ENCODE measurements around the gene HCST.
A peak's percentile ranks its signal among the peaks of the same experiment; 100 is the strongest.
"Not testable (repeated sequence)": the region's sequence is repeated elsewhere in the genome, so short reads cannot be mapped to it uniquely, and the experiment has no call there.

Gene HCST, protein sequence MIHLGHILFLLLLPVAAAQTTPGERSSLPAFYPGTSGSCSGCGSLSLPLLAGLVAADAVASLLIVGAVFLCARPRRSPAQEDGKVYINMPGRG

DNA sequence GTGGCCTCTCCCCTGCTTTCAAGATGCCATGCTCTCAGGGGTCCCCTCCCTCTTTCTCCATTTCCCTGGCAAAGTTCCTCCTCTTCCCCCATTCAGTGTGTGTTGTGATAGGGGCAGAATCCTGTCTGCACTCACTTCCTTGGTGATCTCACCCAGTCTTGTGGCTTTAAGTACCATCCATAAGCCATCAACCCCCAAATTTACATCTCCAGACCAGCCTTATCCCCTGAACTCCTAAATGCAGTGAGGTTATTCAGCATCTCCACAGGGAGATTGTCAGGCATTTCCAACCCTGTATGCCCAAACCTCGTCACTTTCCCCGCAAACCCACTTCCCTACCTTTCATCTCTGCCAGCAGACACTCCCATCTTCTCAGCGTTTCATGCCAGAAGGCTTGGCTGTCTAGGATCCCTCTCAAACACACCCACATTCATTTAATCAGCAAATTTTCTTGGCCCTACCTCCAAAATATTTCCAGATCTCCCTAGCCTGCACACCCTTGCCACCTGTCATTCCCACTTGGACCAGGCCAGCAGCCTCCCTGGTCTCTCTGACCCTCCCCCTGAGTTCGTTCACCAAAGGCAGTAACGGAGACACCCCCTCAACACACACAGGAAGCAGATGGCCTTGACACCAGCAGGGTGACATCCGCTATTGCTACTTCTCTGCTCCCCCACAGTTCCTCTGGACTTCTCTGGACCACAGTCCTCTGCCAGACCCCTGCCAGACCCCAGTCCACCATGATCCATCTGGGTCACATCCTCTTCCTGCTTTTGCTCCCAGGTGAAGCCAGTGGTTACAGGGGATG, at the start of gene HCST:
HCST (plus strand) TSS at position 676 of the 808 bp plus-strand sequence; CDS start at position 741, 65 bp downstream.
- peak in 1 of 2 donors; percentile 31 for DNase-seq (ENCODE audit: low read depth in 2 of 2, low spot score in 1 of 2)

DNA sequence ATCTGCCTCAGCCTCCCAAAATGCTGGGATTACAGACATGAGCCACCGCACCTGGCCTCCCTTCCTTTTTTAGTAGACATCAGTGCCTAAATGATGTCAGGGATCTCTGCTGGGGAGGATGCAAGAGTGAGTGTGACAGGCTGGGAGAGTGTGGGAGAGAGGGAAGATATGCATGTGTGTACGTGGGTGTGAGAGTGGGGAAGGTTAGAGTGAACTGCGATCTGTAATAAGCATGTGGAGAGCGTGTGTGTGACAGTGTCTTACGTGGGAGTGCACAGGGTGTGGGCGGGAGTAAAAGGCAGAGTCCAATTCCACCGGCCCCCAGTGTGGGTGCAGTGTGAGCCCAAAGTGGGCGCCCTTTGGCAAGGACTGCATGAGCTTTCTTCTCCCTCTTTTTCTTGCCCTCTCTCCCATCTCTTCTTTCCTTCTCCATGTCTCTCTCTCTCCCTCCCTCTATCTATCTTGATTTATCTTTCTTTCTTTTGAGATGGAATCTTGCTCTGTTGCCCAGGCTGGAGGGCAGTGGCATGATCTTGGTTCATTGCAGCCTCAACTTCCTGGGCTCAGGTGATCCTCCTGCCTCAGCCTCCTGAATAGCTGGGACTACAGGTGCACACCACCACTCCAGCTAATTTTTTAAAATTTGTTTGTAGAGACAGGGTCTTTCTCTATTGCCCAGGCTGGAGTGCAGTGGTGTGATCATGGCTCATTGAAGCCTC, 49.1 kb upstream of the HCST start:
- DNase-seq (ENCODE audit: low read depth in 2 of 2, low spot score in 1 of 2): no peak

DNA sequence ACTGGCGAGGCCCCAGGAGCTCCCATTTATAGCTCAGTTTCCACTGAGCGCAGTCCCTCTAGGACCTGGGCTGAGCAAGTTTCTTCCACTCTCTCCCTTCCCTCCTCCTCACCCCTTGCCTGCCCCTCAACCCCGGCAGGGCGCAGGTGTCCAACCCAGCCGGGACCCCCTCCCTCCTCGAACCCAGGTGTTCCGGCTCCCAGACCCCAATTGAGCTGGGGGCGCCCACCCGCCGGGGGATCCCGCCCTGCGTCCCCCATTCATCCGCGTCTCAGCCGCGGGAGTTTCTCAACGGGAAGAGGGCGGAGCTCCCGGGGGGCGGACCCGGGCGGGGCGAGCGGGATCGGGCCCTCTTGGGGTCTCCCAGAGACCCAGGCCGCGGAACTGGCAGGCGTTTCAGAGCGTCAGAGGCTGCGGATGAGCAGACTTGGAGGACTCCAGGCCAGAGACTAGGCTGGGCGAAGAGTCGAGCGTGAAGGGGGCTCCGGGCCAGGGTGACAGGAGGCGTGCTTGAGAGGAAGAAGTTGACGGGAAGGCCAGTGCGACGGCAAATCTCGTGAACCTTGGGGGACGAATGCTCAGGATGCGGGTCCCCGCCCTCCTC, 45.7 kb upstream of the HCST start, which contains the start of gene KIRREL2:
KIRREL2 (plus strand) TSS at position 366 of the 604 bp plus-strand sequence; CDS start at position 575, 209 bp downstream.
- DNase-seq (ENCODE audit: low read depth in 2 of 2, low spot score in 1 of 2): no peak

DNA sequence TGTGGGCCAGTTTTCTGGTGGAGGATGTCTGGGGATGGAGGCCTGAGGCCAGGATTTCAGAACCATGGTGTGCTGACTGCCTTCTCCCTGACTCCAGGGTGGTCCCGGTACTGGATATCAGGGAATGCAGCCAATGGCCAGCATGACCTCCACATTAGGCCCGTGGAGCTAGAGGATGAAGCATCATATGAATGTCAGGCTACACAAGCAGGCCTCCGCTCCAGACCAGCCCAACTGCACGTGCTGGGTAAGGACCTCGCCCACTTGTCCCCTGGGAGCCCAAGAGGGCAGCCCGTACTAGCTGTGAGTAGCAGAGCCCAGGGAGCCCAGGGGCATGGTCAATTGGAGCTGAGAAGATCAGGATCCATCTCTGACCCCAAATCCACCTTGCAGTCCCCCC, 44.0 kb upstream of the HCST start:
- no peak for DNase-seq (ENCODE audit: low read depth in 2 of 2, low spot score in 1 of 2)

DNA sequence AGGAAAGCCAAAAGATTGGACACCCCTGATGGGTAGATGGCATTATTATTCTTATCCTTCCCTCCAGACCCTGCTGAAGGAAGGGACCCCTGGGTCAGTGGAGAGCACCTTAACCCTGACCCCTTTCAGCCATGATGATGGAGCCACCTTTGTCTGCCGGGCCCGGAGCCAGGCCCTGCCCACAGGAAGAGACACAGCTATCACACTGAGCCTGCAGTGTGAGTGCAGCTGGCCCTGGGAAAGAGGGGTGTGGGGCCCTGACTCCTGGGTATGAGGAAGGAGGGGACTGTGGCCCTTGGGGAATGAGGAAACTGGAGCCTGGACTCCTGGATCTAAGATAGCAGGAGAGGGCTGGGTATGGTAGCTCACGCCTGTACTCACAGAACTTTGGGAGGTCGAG, 42.9 kb upstream of the HCST start:
- no peak for DNase-seq (ENCODE audit: low read depth in 2 of 2, low spot score in 1 of 2)

DNA sequence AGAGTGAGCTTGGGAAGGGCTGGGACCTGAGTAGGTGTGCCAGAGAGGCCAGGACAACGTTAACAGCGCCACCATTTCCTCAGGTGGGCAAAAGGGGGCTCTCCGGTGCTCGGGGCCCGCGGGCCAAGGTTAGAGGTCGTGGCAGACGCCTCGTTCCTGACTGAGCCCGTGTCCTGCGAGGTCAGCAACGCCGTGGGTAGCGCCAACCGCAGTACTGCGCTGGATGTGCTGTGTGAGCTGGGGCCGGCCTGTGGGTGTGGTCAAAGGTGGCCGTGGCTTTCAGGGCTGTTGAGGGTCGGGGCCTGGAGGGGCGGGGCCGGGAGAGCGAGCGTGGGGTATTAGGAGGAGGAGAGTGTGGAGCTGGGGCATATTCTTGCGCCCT, 41.9 kb upstream of the HCST start:
- DNase-seq (ENCODE audit: low read depth in 2 of 2, low spot score in 1 of 2): no peak

DNA sequence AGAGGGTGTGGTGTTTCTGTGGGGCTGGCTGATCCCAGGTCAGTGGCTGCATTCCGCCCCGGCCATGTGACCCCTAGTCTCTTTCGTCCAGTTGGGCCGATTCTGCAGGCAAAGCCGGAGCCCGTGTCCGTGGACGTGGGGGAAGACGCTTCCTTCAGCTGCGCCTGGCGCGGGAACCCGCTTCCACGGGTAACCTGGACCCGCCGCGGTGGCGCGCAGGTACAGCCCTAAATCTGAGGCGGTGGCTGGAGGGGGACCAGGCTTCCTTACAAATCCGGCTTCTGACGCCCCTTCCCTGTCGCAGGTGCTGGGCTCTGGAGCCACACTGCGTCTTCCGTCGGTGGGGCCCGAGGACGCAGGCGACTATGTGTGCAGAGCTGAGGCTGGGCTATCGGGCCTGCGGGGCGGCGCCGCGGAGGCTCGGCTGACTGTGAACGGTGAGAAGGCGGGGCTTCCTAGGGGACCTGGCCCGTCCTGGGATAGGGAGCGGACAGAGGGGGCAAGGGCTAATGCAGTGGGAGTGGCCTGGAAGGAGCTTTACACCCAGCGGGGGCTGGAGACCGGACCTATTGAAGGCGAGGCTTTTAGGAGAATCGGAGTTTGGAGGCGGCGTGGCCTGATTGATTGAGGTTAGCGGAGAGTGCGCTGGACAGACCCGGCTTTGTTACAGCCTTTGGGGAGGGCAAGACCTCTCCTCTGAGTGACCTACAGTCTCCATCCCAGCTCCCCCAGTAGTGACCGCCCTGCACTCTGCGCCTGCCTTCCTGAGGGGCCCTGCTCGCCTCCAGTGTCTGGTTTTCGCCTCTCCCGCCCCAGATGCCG, 41.3 kb upstream of the HCST start:
- no peak for DNase-seq (ENCODE audit: low read depth in 2 of 2, low spot score in 1 of 2)

DNA sequence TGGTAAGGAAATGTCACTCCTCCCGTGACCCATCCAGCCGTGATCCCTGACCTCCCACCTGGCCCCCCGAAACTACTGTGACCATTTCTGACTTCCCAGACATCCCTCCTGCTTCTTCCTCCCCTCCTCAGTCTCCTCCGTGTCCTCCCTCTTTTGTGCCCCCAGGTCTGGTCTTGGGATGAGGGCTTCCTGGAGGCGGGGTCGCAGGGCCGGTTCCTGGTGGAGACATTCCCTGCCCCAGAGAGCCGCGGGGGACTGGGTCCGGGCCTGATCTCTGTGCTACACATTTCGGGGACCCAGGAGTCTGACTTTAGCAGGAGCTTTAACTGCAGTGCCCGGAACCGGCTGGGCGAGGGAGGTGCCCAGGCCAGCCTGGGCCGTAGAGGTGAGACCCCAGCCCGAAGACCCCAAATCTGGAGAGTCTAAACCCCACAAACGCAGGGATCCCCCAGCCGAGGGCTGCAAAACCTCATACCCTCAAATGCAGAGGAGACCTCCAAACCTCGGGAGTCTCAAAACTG, 40.6 kb upstream of the HCST start:
- no peak for DNase-seq (ENCODE audit: low read depth in 2 of 2, low spot score in 1 of 2)

DNA sequence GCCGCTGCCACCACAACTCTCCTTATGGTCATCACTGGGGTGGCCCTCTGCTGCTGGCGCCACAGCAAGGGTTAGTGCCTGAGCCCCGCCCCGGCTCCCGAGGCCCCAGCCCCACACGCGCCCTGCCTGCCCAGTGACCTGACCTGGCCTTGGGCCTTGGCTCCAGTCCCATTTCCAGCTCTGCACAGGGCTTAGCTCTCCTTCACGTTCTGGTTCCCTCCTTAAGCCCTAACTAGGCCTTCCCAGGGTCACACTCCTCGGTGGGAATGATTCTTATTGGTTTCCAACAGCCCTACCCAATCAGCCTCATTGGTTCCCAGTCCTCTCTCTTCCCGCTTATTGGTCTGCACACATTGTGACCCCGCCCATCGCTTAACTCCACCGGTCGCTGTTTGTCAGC, 39.8 kb upstream of the HCST start:
- no peak for DNase-seq (ENCODE audit: low read depth in 2 of 2, low spot score in 1 of 2)

DNA sequence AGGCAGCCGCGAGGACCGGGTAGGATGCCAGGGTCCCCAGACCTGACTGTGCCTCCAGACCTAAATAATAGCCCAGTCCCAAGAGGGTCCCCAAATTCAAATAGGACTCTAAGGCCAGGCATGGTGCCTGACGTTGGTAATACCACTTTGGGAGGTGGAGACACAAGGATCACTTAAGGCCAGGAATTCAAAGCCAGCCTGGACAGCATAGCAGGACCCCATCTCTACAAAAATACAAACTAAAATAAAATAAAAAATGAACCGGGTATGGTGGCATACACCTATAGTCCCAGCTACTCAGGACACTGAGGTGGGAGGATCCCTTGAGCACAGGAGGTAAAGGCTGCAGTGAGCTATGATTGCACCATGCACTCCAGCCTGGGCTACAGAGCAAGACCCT, 39.3 kb upstream of the HCST start:
- DNase-seq (ENCODE audit: low read depth in 2 of 2, low spot score in 1 of 2): no peak

DNA sequence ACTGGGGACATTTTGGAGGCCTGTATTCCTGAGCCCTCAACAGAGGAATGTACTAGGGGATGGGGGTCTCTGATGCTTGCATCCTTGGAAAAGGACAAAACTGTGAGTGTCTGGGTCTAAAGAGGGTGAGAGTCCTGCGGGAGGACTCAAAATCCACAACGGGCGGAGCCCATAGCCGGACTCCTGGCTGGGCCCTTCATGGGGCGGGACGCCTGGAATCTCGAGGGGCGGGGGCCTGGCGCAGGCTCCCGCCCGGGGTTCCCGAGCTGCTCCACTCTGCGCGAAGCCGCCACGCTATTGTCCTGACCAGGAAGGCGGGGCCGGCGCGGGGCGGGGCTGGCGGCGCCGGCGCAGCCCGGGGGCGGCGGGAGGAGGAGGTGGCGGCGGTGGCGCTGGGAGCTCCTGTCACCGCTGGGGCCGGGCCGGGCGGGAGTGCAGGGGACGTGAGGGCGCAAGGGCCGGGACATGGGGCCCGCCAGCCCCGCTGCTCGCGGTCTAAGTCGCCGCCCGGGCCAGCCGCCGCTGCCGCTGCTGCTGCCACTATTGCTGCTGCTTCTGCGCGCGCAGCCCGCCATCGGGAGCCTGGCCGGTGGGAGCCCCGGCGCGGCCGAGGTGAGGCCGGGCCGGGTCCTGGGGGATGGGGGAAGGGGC, 34.0 kb upstream of the HCST start, which contains the start of gene APLP1:
APLP1 (plus strand) TSS at position 403 of the 651 bp plus-strand sequence; CDS start at position 466, 63 bp downstream.
- peak in 1 of 2 donors; percentile 49 for DNase-seq (ENCODE audit: low read depth in 2 of 2, low spot score in 1 of 2)

DNA sequence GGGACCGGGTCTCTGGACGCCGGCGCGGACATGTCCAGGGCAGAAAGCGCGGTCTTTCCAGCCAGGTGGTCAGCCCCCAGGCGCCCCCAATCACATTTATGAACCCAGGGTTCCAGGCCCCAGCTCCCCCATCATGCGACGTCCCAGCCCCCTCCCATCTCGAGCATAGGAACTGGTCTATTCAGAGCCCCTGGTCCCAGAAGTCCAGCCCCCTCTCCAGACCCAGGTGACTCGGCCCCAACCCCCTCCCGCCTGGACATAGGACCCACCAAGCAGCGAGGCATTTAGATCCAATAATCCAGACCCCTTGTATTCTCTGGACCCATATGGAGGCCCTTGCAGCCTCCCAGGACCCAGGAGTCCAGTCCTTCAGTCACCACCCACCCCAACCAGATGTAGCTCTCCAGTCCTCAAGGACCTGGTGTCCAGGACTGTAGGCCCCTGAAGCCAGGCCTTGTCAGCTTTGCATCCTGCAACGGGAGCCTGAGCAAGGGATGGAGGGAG, 33.5 kb upstream of the HCST start:
- DNase-seq (ENCODE audit: low read depth in 2 of 2, low spot score in 1 of 2): no peak

DNA sequence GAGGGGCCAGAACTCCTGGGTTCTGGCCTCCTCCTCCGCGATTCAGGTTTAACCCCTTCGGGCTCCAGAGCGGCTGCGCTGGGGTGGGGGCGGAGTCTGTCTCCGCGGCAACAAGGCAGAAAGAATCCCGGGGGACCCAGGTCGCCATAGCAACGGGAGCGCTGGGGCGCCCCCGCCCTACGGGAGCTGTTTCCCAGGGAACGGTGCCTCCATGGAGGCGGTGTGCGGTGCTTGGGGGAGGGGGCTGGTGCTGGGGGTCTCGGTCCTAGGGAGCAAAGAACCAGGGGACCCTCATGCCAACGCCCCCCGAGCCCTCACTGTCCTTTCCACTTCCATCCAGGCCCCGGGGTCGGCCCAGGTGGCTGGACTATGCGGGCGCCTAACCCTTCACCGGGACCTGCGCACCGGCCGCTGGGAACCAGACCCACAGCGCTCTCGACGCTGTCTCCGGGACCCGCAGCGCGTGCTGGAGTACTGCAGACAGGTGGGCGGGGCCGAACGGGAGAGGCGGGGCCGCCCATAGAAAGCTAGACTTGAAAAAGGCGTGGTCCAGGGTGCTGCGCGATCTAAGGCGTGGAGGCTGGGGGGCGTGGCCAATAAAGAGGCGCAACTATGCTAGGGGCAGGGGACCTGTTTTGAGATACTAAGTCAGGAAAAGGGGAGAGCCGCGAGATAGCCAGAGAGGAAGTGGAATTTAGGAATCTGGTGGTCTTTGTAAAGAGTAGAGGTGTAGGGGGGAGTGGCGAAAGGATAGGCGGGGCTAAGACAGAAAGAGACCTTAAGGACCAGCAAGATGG, 32.8 kb upstream of the HCST start:
- peak; percentile 35 to 64 for DNase-seq (ENCODE audit: low read depth in 2 of 2, low spot score in 1 of 2)

DNA sequence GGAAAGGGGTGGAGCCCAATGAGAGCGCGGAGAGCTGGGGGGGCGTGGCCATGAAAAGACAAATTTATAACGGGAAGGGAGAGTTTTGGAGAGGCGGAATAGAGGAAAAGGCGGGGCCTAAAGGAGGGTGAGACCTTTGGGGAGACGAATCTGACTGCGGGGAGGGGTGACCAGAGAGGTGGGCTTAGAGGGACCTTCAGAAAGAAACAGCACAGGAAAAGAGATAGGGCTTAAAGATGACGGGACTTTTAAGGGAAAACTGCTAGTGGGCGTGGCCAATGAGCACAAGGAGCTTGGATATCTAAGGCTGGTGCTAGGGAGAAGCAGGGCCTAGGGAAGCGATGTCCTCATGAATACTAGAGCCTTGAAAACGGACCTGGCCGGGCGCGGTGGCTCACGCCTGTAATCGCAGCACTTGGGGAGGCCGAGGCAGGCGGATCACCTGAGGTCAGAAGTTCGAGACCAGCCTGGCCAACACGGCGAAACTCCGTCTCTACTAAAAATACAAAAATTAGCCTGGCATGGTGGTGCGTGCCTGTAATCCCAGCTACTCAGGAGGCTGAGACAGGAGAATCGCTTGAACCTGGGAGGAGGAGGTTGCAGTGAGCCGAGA, 32.1 kb upstream of the HCST start:
- not testable (repeated sequence) for DNase-seq (ENCODE audit: low read depth in 2 of 2, low spot score in 1 of 2)

DNA sequence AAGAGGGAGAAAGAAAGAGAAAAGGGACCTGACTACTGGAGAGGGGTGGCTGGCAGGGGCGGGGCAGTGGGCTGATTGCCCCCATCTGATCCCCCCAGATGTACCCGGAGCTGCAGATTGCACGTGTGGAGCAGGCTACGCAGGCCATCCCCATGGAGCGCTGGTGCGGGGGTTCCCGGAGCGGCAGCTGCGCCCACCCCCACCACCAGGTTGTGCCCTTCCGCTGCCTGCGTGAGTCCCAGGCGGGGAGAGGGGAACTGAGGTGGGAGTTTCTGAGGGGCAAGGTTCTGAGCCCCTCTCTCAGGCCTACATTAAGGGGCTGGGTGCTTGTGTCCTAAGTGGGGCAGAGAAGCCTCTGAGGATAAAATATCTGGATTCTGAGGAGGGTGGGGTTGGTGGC, 31.5 kb upstream of the HCST start:
- no peak for DNase-seq (ENCODE audit: low read depth in 2 of 2, low spot score in 1 of 2)

DNA sequence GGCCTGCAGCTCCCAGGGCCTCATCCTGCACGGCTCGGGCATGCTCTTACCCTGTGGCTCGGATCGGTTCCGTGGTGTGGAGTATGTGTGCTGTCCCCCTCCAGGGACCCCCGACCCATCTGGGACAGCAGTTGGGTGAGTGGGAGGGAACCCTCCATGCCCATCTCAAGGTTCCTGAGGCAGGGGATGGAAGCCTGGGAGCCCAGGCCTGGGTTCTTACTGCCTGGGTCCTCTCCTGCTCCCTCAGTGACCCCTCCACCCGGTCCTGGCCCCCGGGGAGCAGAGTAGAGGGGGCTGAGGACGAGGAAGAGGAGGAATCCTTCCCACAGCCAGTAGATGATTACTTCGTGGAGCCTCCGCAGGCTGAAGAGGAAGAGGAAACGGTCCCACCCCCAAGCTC, 30.7 kb upstream of the HCST start:
- no peak for DNase-seq (ENCODE audit: low read depth in 2 of 2, low spot score in 1 of 2)

DNA sequence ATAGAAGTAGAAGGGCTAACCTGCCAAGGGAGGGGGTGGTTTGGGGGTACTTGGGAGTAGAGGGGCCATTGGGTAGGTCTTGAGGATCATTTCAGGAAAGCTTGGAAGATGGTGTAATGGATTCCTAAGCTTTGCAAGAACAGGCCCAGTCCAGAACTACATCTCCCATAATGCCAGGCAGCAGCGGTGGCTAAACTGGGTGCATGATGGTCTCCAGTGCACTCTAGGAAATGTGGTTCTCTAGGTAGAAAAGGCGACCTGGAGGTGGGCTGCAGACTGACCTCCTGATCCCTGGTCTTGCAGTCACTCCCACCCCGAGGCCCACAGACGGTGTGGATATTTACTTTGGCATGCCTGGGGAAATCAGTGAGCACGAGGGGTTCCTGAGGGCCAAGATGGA, 30.1 kb upstream of the HCST start:
- DNase-seq (ENCODE audit: low read depth in 2 of 2, low spot score in 1 of 2): no peak

DNA sequence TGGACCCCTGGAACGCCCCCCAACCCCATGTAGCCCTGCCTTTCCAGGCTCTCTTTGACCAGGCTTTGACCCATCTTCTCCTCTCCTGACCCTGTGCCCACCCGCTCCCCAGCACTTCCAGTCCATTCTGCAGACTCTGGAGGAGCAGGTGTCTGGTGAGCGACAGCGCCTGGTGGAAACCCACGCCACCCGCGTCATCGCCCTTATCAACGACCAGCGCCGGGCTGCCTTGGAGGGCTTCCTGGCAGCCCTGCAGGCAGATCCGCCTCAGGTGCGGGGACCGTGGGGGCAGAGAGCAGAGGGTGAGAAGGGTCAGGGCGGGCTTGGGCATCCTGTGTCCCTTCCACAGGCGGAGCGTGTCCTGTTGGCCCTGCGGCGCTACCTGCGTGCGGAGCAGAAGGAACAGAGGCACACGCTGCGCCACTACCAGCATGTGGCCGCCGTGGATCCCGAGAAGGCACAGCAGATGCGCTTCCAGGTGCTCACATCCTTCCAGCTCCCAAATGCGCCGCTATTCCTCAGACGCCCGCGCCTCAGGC, 27.9 kb upstream of the HCST start:
- no peak for DNase-seq (ENCODE audit: low read depth in 2 of 2, low spot score in 1 of 2)
